ENCODE measurements around the gene REXO5. TPM values are rescaled to one million over a fixed set of nuclear protein-coding genes. Genes with fewer than 3 reads are reported as not detected.

The REXO5 gene
- total RNA-seq, 6 donors from 2014 or later: 2.1 to 12.7 (median 3.0) TPM

DNA sequence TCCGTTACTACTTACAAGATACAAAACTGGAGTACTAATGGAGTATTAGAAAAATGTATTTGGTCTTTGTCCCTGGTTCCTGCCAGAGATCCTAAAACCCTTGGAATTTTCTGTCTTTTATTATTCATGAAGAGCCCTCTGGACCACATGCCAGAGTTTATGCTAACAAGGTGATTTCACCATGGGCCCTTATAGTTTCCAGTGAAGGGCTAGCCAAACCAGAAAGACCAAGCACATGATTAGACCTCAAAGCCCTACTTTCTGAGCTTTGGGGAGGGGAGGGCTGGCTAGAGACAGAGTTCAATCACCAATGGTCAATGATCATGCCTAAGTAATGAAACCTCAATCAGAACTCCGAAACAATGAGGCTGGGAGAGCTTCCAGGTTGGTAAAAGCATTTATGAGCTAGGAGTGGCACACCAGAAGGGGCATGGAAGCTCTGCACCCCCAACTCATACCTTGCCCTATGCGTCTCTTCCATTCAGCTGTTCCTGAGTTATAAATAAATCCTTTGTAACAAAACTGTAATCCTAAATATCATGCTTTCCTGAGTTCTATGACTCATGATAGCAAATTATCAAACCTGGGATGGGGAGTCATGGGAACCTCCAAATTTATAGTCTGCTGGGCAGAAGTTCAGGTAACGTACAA is 83.4 kb downstream of the REXO5 start:
- Histone ChIP-seq H3K27ac (peak overlapping the region in 1 of 4 donors; percentile 59), H3K4me3 (no peak overlapping the region), H3K36me3 (peaks cover 0 to 29% (median 4%) of the 10 kb centered on the region in 4 donors), H3K27me3 (no peaks in the 10 kb centered on the region), H3K4me1 (peaks cover 3 to 32% (median 21%) of the 10 kb centered on the region in 4 donors), H3K9me3 (no peaks in the 10 kb centered on the region)
- DNase-seq (peak in 1 of 2 donors; percentile 30), ATAC-seq (ENCODE audit: low FRiP score in 2 of 2) (peak; percentile 14 to 71)
- 83 to 85% methylated on average over 4 of the region's 4 CpGs for WGBS, 2 donors
- no peak for TF ChIP-seq POLR2A (IDR thresholded peaks at IDR 0.05)
- no peak for TF ChIP-seq POLR2AphosphoS5 (IDR thresholded peaks at IDR 0.05)
- no peak for TF ChIP-seq EP300 (IDR thresholded peaks at IDR 0.05)
- TF ChIP-seq, protein P1, sequence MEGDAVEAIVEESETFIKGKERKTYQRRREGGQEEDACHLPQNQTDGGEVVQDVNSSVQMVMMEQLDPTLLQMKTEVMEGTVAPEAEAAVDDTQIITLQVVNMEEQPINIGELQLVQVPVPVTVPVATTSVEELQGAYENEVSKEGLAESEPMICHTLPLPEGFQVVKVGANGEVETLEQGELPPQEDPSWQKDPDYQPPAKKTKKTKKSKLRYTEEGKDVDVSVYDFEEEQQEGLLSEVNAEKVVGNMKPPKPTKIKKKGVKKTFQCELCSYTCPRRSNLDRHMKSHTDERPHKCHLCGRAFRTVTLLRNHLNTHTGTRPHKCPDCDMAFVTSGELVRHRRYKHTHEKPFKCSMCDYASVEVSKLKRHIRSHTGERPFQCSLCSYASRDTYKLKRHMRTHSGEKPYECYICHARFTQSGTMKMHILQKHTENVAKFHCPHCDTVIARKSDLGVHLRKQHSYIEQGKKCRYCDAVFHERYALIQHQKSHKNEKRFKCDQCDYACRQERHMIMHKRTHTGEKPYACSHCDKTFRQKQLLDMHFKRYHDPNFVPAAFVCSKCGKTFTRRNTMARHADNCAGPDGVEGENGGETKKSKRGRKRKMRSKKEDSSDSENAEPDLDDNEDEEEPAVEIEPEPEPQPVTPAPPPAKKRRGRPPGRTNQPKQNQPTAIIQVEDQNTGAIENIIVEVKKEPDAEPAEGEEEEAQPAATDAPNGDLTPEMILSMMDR (IDR thresholded peaks at IDR 0.05): no peak

DNA sequence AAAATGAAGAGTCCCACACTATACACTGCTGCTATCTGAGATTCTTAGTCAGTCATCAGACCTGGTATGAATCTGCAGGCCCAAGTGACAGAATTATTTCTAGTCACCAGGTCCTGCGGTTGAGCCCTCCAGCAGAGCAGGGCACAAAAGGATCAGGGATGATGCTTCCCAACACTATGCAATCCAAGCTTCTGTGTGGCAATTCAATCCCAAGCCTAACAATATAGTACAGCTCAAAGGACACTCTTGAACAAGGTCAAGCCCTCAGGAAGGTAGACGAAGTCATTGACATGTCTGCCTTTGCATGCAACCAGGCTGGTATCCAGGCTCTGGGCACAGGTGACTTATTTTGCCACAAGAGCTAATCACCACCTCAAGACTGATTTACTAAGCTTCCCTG is 88.1 kb downstream of the REXO5 start:
- WGBS, 2 donors: 86 to 97% methylated on average over 2 of the region's 2 CpGs
- no peak for TF ChIP-seq POLR2AphosphoS5 (IDR thresholded peaks at IDR 0.05)
- TF ChIP-seq EP300 (IDR thresholded peaks at IDR 0.05): no peak
- no peak for TF ChIP-seq POLR2A (IDR thresholded peaks at IDR 0.05)
- TF ChIP-seq, protein P1 (IDR thresholded peaks at IDR 0.05): no peak
- no peak overlapping the region for H3K4me3 ChIP-seq
- H3K36me3 ChIP-seq: peaks cover 0 to 48% (median 4%) of the 10 kb centered on the region in 4 donors
- DNase-seq (no peak), ATAC-seq (ENCODE audit: low FRiP score in 2 of 2) (no peak)
- H3K9me3 ChIP-seq: no peaks in the 10 kb centered on the region
- peaks cover 15 to 41% (median 36%) of the 10 kb centered on the region in 4 donors for H3K4me1 ChIP-seq
- no peak overlapping the region for H3K27ac ChIP-seq
- no peaks in the 10 kb centered on the region for H3K27me3 ChIP-seq

DNA sequence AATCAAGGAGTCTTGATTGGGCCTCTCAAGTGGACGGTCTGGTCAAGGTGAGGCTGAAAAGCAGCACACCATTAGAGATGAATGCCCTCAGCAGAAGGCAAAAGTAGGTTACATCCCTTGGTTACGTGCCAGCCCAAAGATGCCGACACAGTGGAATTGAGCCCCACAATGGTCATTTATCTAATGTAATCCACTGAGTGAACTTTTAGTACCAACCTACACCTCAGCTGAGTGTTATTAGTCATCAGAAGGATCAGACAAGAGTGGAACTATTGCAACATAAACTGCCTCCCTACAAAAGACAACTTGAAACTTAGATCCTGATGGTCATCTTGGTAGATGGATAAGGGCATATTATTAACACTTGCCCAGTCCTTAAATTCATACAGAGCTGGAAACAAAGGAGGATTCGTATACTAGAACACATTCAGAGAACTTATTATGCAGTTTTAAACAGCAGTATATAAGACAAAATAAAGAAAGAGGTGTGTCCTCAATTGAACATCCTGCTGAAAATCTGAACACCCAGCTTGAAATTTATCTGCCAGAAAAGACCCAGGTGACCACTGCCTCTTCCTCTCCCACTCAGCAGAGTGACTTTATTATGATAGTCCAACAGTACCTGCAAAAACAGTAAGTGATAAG is 91.0 kb downstream of the REXO5 start:
- DNase-seq: no peak
- Histone ChIP-seq H3K36me3 (peaks cover 0 to 35% (median 0%) of the 10 kb centered on the region in 4 donors), H3K27ac (peak overlapping the region in 1 of 4 donors; percentile 15), H3K9me3 (no peaks in the 10 kb centered on the region), H3K4me3 (peak overlapping the region in 1 of 4 donors; percentile 91), H3K27me3 (no peaks in the 10 kb centered on the region), H3K4me1 (peaks cover 21 to 40% (median 30%) of the 10 kb centered on the region in 4 donors)
- WGBS, 2 donors: 70 to 86% methylated on average over 4 of the region's 4 CpGs
- no peak for ATAC-seq (ENCODE audit: low FRiP score in 2 of 2)
- no peak for TF ChIP-seq POLR2AphosphoS5 (IDR thresholded peaks at IDR 0.05)
- TF ChIP-seq, protein P1 (IDR thresholded peaks at IDR 0.05): no peak
- TF ChIP-seq POLR2A (IDR thresholded peaks at IDR 0.05): no peak
- TF ChIP-seq EP300 (IDR thresholded peaks at IDR 0.05): no peak

DNA sequence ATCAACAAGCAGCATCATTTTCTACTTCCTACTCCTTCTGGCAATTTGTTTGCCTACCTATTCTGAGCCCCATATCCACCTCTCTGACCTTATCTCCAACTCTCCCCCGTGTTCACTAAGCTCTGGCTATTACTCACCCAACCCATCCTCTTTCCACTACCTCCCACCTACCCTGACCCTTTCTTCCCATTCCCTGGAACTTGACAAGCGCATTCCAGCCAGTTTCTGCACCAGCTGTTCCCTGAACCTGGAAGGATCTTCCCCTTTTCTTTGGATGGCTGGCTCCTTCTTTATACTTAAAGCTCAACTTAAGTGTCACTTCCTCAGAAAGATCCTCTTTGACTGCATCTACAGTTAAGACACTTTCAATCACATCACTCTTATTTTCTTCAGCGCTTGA is 91.6 kb downstream of the REXO5 start:
- Histone ChIP-seq H3K27ac (peak overlapping the region in 1 of 4 donors; percentile 21), H3K36me3 (peaks cover 0 to 33% (median 0%) of the 10 kb centered on the region in 4 donors), H3K4me1 (peaks cover 25 to 46% (median 32%) of the 10 kb centered on the region in 4 donors), H3K9me3 (no peaks in the 10 kb centered on the region), H3K4me3 (peak overlapping the region in 1 of 4 donors; percentile 91), H3K27me3 (no peaks in the 10 kb centered on the region)
- ATAC-seq (ENCODE audit: low FRiP score in 2 of 2): no peak
- TF ChIP-seq POLR2AphosphoS5 (IDR thresholded peaks at IDR 0.05) (no peak), EP300 (IDR thresholded peaks at IDR 0.05) (no peak), POLR2A (IDR thresholded peaks at IDR 0.05) (no peak)
- TF ChIP-seq, protein P1 (IDR thresholded peaks at IDR 0.05): no peak
- no peak for DNase-seq
- 69 to 73% methylated on average over 3 of the region's 3 CpGs for WGBS, 2 donors

All from upper lobe of left lung (tissue), 6 donors.